IMR-90 (cell line): ENCODE data around the gene C19orf85. TPM values are rescaled to one million over a fixed set of nuclear protein-coding genes. Genes with fewer than 3 reads are reported as not detected.

Source experiments
- ATAC-seq: fragments of 200-7000 bp; cut with Tn5 transposase; 2 replicates; pipeline ENCODE4 v1.9.1; 2020; ENCODE audit warnings: low read depth, mild to moderate bottlenecking, moderate library complexity
- BruUV-seq: library from RNA; stranded (reverse); fragments of 400-500 nt; replicated peaks from 2 replicates; lab custom pipeline; 2021; lab: Mats Ljungman, UMichigan
- CTCF ChIA-PET: fragments of 300-600 bp; formaldehyde crosslinking; extraction: SDS; loops from one replicate; lab custom pipeline; 2021; ENCODE audit warnings: antibody characterized with exemption; lab: Yijun Ruan, JAX
- POLR2A ChIA-PET: fragments of 300-600 bp; sonication (Branson Sonifier 250); formaldehyde crosslinking; loops from one replicate; lab custom pipeline; 2022; ENCODE audit warnings: antibody characterized with exemption; ENCODE audit not compliant: unreplicated experiment; lab: Charles Lee
- DNase-seq: peaks from one replicate; pipeline ENCODE4 v3.0.0; 2013
- H2AFZ ChIP-seq: replicated peaks from 2 replicates; pipeline ENCODE3; 2013; ENCODE audit warnings: low read length, mild to moderate bottlenecking; ENCODE audit not compliant: poor library complexity
- H2AK5ac ChIP-seq: 2 replicates; pipeline ENCODE4 v1.6.1; 2013; ENCODE audit warnings: low read depth, low read length, inconsistent platforms
- H2AK9ac ChIP-seq: replicated peaks from 2 replicates; pipeline ENCODE3; 2013; ENCODE audit warnings: mild to moderate bottlenecking, low read depth, low read length, moderate library complexity; ENCODE audit not compliant: poor library complexity
- H2BK120ac ChIP-seq: 2 replicates; pipeline ENCODE4 v1.6.1; 2013; ENCODE audit warnings: low read depth, low read length, inconsistent platforms
- H2BK15ac ChIP-seq: 3 replicates; pipeline ENCODE4 v1.6.1; 2013; ENCODE audit warnings: low read depth, low read length, inconsistent platforms
- H2BK20ac ChIP-seq: 2 replicates; pipeline ENCODE4 v1.6.1; 2013; ENCODE audit warnings: low read depth, mild to moderate bottlenecking, inconsistent platforms, low read length, moderate library complexity
- H2BK5ac ChIP-seq: 2 replicates; pipeline ENCODE4 v1.6.1; 2013; ENCODE audit warnings: mild to moderate bottlenecking, low read depth, low read length, inconsistent platforms; ENCODE audit not compliant: poor library complexity, severe bottlenecking
- H3K14ac ChIP-seq: replicated peaks from 2 replicates; pipeline ENCODE4 v1.6.1; 2013; ENCODE audit warnings: low read depth, low read length, inconsistent platforms
- H3K18ac ChIP-seq: 2 replicates; pipeline ENCODE4 v1.6.1; 2013; ENCODE audit warnings: low read depth, low read length, control low read depth
- H3K23ac ChIP-seq: 2 replicates; pipeline ENCODE4 v1.6.1; 2013; ENCODE audit warnings: low read depth, low read length, inconsistent platforms
- H3K27ac ChIP-seq: 2 replicates; pipeline ENCODE4 v1.5.1; 2013; ENCODE audit warnings: mild to moderate bottlenecking, control low read depth, low read length; ENCODE audit not compliant: insufficient read depth
- H3K27me3 ChIP-seq: 2 replicates; pipeline ENCODE4 v1.6.1; 2013; ENCODE audit warnings: low read length; ENCODE audit not compliant: control insufficient read depth, insufficient read depth
- H3K36me3 ChIP-seq: 2 replicates; pipeline ENCODE4 v1.6.1; 2013; ENCODE audit warnings: low read length, mixed read lengths; ENCODE audit not compliant: control insufficient read depth, insufficient read depth
- H3K4ac ChIP-seq: 2 replicates; pipeline ENCODE4 v1.6.1; 2013; ENCODE audit warnings: low read depth, low read length, inconsistent platforms
- H3K4me1 ChIP-seq: 2 replicates; pipeline ENCODE4 v1.6.1; 2013; ENCODE audit warnings: low read length, mixed read lengths; ENCODE audit not compliant: control insufficient read depth, insufficient read depth
- H3K4me2 ChIP-seq: 2 replicates; pipeline ENCODE4 v1.6.1; 2013; ENCODE audit warnings: low read depth, mild to moderate bottlenecking, control low read depth, low read length, moderate library complexity
- H3K4me3 ChIP-seq: 2 replicates; pipeline ENCODE4 v1.5.1; 2013; ENCODE audit warnings: low read depth, mild to moderate bottlenecking, control low read depth, low read length, moderate library complexity; ENCODE audit not compliant: insufficient read depth
- H3K56ac ChIP-seq: 2 replicates; pipeline ENCODE4 v1.6.1; 2013; ENCODE audit warnings: low read length, inconsistent platforms; ENCODE audit not compliant: insufficient read depth; ENCODE audit errors: extremely low read depth
- H3K79me1 ChIP-seq, 2 experiments: 2 replicates each; pipeline ENCODE4 v1.6.1; 2013; ENCODE audit warnings: low read length in 2 of 2, inconsistent platforms in 1 of 2, low read depth in 1 of 2
- H3K9ac ChIP-seq: 2 replicates; pipeline ENCODE4 v1.6.1; 2013; ENCODE audit warnings: low read depth, low read length, control low read depth
- H3K9me1 ChIP-seq: 2 replicates; pipeline ENCODE4 v1.6.1; 2013; ENCODE audit warnings: low read length, inconsistent platforms; ENCODE audit not compliant: insufficient read depth
- H3K9me3 ChIP-seq: 2 replicates; pipeline ENCODE4 v1.6.1; 2013; ENCODE audit warnings: low read length; ENCODE audit not compliant: control insufficient read depth, insufficient read depth
- H4K20me1 ChIP-seq: 2 replicates; pipeline ENCODE4 v1.6.1; 2013; ENCODE audit warnings: low read length, inconsistent platforms; ENCODE audit not compliant: insufficient read depth
- H4K5ac ChIP-seq: 2 replicates; pipeline ENCODE4 v1.6.1; 2013; ENCODE audit warnings: mild to moderate bottlenecking, low read depth, low read length, control low read depth
- H4K8ac ChIP-seq, 2 experiments: 2 replicates each; pipeline ENCODE4 v1.6.1; 2013; ENCODE audit warnings: low read depth in 2 of 2, low read length in 2 of 2, control low read depth in 1 of 2, inconsistent platforms in 1 of 2
- H4K91ac ChIP-seq: 2 replicates; pipeline ENCODE4 v1.6.1; 2013; ENCODE audit warnings: low read depth, low read length, inconsistent platforms; ENCODE audit not compliant: insufficient read depth
- BHLHE40 ChIP-seq: fragments of 150-350 bp; IDR thresholded peaks from 2 replicates; pipeline ENCODE4 v1.6.1; 2016; ENCODE audit warnings: mild to moderate bottlenecking, low read depth, low read length
- CTCF ChIP-seq: conservative IDR thresholded peaks from 2 replicates; pipeline ENCODE4 v1.5.1; 2012; ENCODE audit warnings: mild to moderate bottlenecking, low read depth, low read length, improper control_type of control experiment
- FOS ChIP-seq: fragments of 150-350 bp; IDR thresholded peaks from 2 replicates; pipeline ENCODE4 v1.6.1; 2016; ENCODE audit warnings: low read depth, low read length
- MAFK ChIP-seq: IDR thresholded peaks from 2 replicates; pipeline ENCODE4 v1.6.1; 2012; ENCODE audit warnings: low read depth, low read length, improper control_type of control experiment
- MXI1 ChIP-seq: IDR thresholded peaks from 2 replicates; pipeline ENCODE4 v1.6.1; 2012; ENCODE audit warnings: low read depth, mild to moderate bottlenecking, low read length, moderate library complexity, borderline replicate concordance
- RAD21 ChIP-seq: IDR thresholded peaks from 2 replicates; pipeline ENCODE4 v1.6.1; 2012; ENCODE audit warnings: low read length, improper control_type of control experiment
- RCOR1 ChIP-seq: IDR thresholded peaks from 2 replicates; pipeline ENCODE4 v1.6.1; 2012; ENCODE audit warnings: mild to moderate bottlenecking, low read length, improper control_type of control experiment; ENCODE audit not compliant: insufficient replicate concordance
- SMC3 ChIP-seq: fragments of 150-350 bp; IDR thresholded peaks from 2 replicates; pipeline ENCODE4 v1.6.1; 2016; ENCODE audit warnings: low read depth, mild to moderate bottlenecking, antibody characterized with exemption, low read length, moderate library complexity
- USF2 ChIP-seq: fragments of 150-350 bp; IDR thresholded peaks from 2 replicates; pipeline ENCODE4 v1.6.1; 2017; ENCODE audit warnings: mild to moderate bottlenecking, antibody characterized with exemption, low read length, low read depth
- WGBS, 2 experiments: methylation state at CpG; one replicate each; pipeline versions ENCODE4 v1.1.5 to v1.1.7; 2013; ENCODE audit warnings: missing lambda C conversion rate in 2 of 2; ENCODE audit not compliant: insufficient read length in 1 of 2; ENCODE audit errors: extremely low coverage in 2 of 2; 5-methylcytosine and 5-hydroxymethylcytosine counted together
- dilution Hi-C: fragments of 300-500 bp; cut with HindIII; formaldehyde crosslinking; loops from one replicate; pipeline ENCODE4 v1.14.3; 2018; ENCODE audit warnings: low sequenced_read_pairs; ENCODE audit not compliant: unreplicated experiment
- in situ Hi-C: fragments of 300-500 bp; cut with MboI; formaldehyde crosslinking; loops from 3 replicates; pipeline ENCODE4 v1.14.3; 2019; ENCODE audit warnings: low sequenced_read_pairs, inconsistent platforms, mixed read lengths
- intact Hi-C: fragments of 100-400 bp; cut with micrococcal nuclease; formaldehyde crosslinking; loops from 2 replicates; pipeline ENCODE4 v1.10.0; 2022
- polyA plus RNA-seq, 3 experiments: library from polyadenylated mRNA; depleted of rRNA; stranded (reverse); fragments of >200 nt; gene quantifications; 2 replicates each; pipeline ENCODE4 v1.2.3, GENCODE V29; 2012; ENCODE audit warnings: low replicate concordance in 1 of 3
- total RNA-seq: library from RNA; depleted of rRNA; stranded (reverse); fragments of >200 nt; gene quantifications from 2 replicates; pipeline ENCODE4 v1.2.3, GENCODE V29; 2012

Gene C19orf85
- total and polyA plus RNA-seq, 2 of the 4 experiments (the other 2 are of a cell fraction): not detected

- H3K9ac ChIP-seq: no peak overlapping the region
- no peaks in the 10 kb centered on the region for H4K20me1 ChIP-seq
- no peaks in the 10 kb centered on the region for H3K9me3 ChIP-seq
- no peak for DNase-seq
- no peak overlapping the region for H3K14ac ChIP-seq
- H2AFZ ChIP-seq: no peak overlapping the region
- TF ChIP-seq RCOR1: no peak
- TF ChIP-seq CTCF: no peak
- TF ChIP-seq BHLHE40: no peak
- no peak for TF ChIP-seq USF2
- TF ChIP-seq FOS: no peak
- TF ChIP-seq MXI1: no peak
- no peak for TF ChIP-seq SMC3
- no peak for TF ChIP-seq MAFK
- TF ChIP-seq RAD21: no peak
- POLR2A ChIA-PET: no interaction called here
- no peak overlapping the region for H3K4ac ChIP-seq
- in situ Hi-C loops: loop anchor here (25.0 kb wide), 1 partner anchor 1036 kb away; the partner anchor contains the start of genes CDC42EP5 and LENG9
- no peak overlapping the region for H2BK120ac ChIP-seq
- H4K5ac ChIP-seq: no peak overlapping the region
- H3K27me3 ChIP-seq: no peaks in the 10 kb centered on the region
- H3K79me1 ChIP-seq: peaks cover 0 to 14% of the 10 kb centered on the region in 2 experiments
- no peak overlapping the region for H2AK5ac ChIP-seq
- no TSS peak for BruUV-seq
- H3K4me3 ChIP-seq: no peak overlapping the region
- H3K36me3 ChIP-seq: peaks cover 13% of the 10 kb centered on the region; the same call in 1 of the 2 replicates
- peaks cover 11% of the 10 kb centered on the region for H3K4me1 ChIP-seq
- H3K27ac ChIP-seq: no peak overlapping the region
- no peaks in the 10 kb centered on the region for H3K9me1 ChIP-seq
- no peak overlapping the region for H3K56ac ChIP-seq
- no peak overlapping the region for H2BK15ac ChIP-seq
- ATAC-seq: no peak
- no peak overlapping the region for H2BK20ac ChIP-seq
- intact Hi-C loops: no loop called here
- WGBS, 2 experiments: no CpG with 5 or more reads among the region's 2 CpGs
- no peak overlapping the region for H4K8ac ChIP-seq
- no peak overlapping the region for H4K91ac ChIP-seq
- no peak overlapping the region for H2BK5ac ChIP-seq
- CTCF ChIA-PET: interaction anchor here (1.2 kb wide), 1 partner anchor 22 kb away, joined by 3 read pairs; the partner anchor contains the start of gene ZNF628
- dilution Hi-C loops: no loop called here
- no peak overlapping the region for H3K23ac ChIP-seq
- no peak overlapping the region for H3K18ac ChIP-seq
- no peak overlapping the region for H3K4me2 ChIP-seq
- H2AK9ac ChIP-seq: no peak overlapping the region
Observed at GRCh38 chr19:55498246-55498840, 33.8 kb upstream of the C19orf85 start.
